DND-41 (cell line): ENCODE results near the gene WTAP.

Experiments
- ATAC-seq: fragments of 200-7000 bp; cut with Tn5 transposase; 3 replicates; pipeline ENCODE4 v1.9.1; 2021; ENCODE audit warnings: low read depth; ENCODE audit not compliant: insufficient read depth
- DNase-seq: peaks from one replicate; pipeline ENCODE4 v3.0.0-alpha.2; 2020
- H2AFZ ChIP-seq: 2 replicates; pipeline ENCODE4 v1.6.0; 2012; ENCODE audit warnings: low read depth, low read length
- H3K27ac ChIP-seq: 2 replicates; pipeline ENCODE4 v1.5.1; 2012; ENCODE audit warnings: low read length, inconsistent platforms
- H3K27me3 ChIP-seq: fragments of 200-600 bp; sonication (generic); 2 replicates; pipeline ENCODE4 v1.6.0; 2012; ENCODE audit warnings: low read length, mild to moderate bottlenecking, inconsistent platforms; ENCODE audit not compliant: insufficient read depth, poor library complexity
- H3K36me3 ChIP-seq: 2 replicates; pipeline ENCODE4 v1.5.1; 2012; ENCODE audit warnings: low read length, inconsistent platforms; ENCODE audit not compliant: insufficient read depth
- H3K4me1 ChIP-seq: 2 replicates; pipeline ENCODE4 v1.5.1; 2012; ENCODE audit warnings: mild to moderate bottlenecking, low read length; ENCODE audit not compliant: insufficient read depth
- H3K4me2 ChIP-seq: 2 replicates; pipeline ENCODE4 v1.6.0; 2012; ENCODE audit warnings: mild to moderate bottlenecking, moderate library complexity, low read length, inconsistent platforms; ENCODE audit not compliant: insufficient read depth
- H3K4me3 ChIP-seq, 2 experiments: fragments of 200-600 bp in 1 of 2; shearing (Covaris generic) in 1 of 2; 2 replicates each; pipeline ENCODE4 v1.5.1; 2012 to 2016; ENCODE audit warnings: inconsistent platforms in 2 of 2, low read length in 2 of 2, mild to moderate bottlenecking in 2 of 2, low read depth in 1 of 2, moderate library complexity in 1 of 2
- H3K79me2 ChIP-seq: 2 replicates; pipeline ENCODE4 v1.6.0; 2012; ENCODE audit warnings: low read length, inconsistent platforms; ENCODE audit not compliant: insufficient read depth
- H3K9ac ChIP-seq: 2 replicates; pipeline ENCODE4 v1.6.0; 2012; ENCODE audit warnings: low read depth, mild to moderate bottlenecking, inconsistent platforms, low read length, moderate library complexity
- H3K9me3 ChIP-seq: 2 replicates; pipeline ENCODE4 v1.5.1; 2012; ENCODE audit warnings: low read length, moderate library complexity, mild to moderate bottlenecking, inconsistent platforms; ENCODE audit not compliant: insufficient read depth, severe bottlenecking
- H4K20me1 ChIP-seq: 2 replicates; pipeline ENCODE4 v1.6.0; 2012; ENCODE audit warnings: low read length; ENCODE audit not compliant: insufficient read depth
- CTCF ChIP-seq: IDR thresholded peaks from 2 replicates; pipeline ENCODE4 v1.5.1; 2012; ENCODE audit warnings: borderline replicate concordance, low read length, moderate library complexity, mild to moderate bottlenecking; ENCODE audit not compliant: poor library complexity, severe bottlenecking; ENCODE audit errors: extremely low read depth
- EZH2 ChIP-seq: IDR thresholded peaks from 3 replicates; pipeline ENCODE4 v1.6.1; 2012; ENCODE audit warnings: borderline replicate concordance, low read depth, mild to moderate bottlenecking, moderate library complexity, low read length, inconsistent platforms; ENCODE audit not compliant: severe bottlenecking

WTAP gene

DNA sequence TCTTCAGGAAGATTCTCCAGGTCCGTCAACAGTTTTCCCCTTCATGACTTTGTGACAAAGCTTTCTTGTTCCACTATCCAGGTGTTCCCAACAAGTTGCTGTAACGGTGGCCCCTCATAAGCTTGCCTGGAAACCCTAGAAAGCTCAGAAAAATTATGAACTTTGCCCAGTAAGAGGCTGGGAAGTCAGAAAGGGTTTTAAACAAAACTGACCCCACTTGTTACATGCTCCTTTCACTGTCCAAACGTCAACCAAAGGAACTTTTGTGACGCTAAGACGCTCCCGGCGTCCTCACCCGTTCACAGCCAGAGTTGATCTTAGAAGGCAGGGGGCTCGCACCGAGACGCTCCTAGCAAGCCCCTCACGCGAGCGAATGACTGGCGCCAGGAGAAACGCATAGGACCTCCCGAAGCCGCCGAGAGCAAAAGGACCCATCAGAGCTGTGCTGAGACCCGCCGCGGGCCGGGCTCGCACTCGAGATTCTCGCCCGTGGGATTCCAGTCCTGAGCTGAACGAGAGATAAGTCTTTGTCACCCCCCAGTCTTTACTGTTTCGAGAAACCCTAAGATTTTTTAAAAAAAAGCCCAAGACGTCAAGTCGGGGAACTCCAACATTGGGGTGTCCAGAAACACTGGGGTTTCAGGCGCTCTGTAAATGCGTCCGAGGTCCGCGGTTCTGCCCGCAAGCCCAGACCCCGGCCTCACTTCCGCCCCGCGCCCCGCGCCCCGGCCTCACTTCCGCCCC lies 34.0 kb downstream of the WTAP start:
- Histone ChIP-seq H3K4me2 (peak overlapping the region; percentile 96), H2AFZ (peak overlapping the region; percentile 85), H3K9ac (peak overlapping the region; percentile 88), H3K4me1 (peaks cover 40% of the 10 kb centered on the region), H4K20me1 (no peaks in the 10 kb centered on the region), H3K9me3 (no peaks in the 10 kb centered on the region), H3K27me3 (no peaks in the 10 kb centered on the region), H3K4me3 (peak overlapping the region; percentile 51 to 77), H3K27ac (peak overlapping the region; percentile 82), H3K36me3 (peaks cover 59% of the 10 kb centered on the region), H3K79me2 (peaks cover 46% of the 10 kb centered on the region)
- TF ChIP-seq CTCF (no peak), EZH2 (no peak)
- peak; percentile 53 for DNase-seq
- ATAC-seq = peak; percentile 7

- peak; percentile 96 for DNase-seq
- H2AFZ ChIP-seq = peak within 1 kb of the TSS; percentile 93
- H3K9me3 ChIP-seq = no peaks in the 10 kb centered on the region
- peak; percentile 96 for ATAC-seq
- TF ChIP-seq EZH2 (no peak), CTCF (no peak)
- peak within 1 kb of the TSS; percentile 96 for H3K4me2 ChIP-seq
- H3K4me1 ChIP-seq = peaks cover 43% of the 10 kb centered on the region
- H4K20me1 ChIP-seq = no peaks in the 10 kb centered on the region
- peak within 1 kb of the TSS; percentile 97 for H3K27ac ChIP-seq
- peak within 1 kb of the TSS; percentile 88 for H3K9ac ChIP-seq
- H3K27me3 ChIP-seq = no peaks in the 10 kb centered on the region
- H3K4me3 ChIP-seq = peak within 1 kb of the TSS; percentile 74 to 77
- H3K36me3 ChIP-seq = peaks cover 58% of the 10 kb centered on the region
- peaks cover 52% of the 10 kb centered on the region for H3K79me2 ChIP-seq
These were observed 34.8 kb downstream of the WTAP start, which contains the start of gene ACAT2 for GRCh38 chr6:159761873-159762680. TSS of gene ACAT2 (plus strand) at chr6:159762045. CDS start at chr6:159762088, 43 bp downstream.

GRCh38 chr6:159762681-159763293 lies 35.5 kb downstream of the WTAP start:
- H4K20me1 ChIP-seq = peaks cover 3% of the 10 kb centered on the region; the same call in 1 of the 2 replicates
- peaks cover 59% of the 10 kb centered on the region for H3K79me2 ChIP-seq
- H3K4me3 ChIP-seq = peak overlapping the region; percentile 74 to 77
- H3K9ac ChIP-seq = peak overlapping the region; percentile 88
- H3K36me3 ChIP-seq = peaks cover 58% of the 10 kb centered on the region
- peak overlapping the region; percentile 97 for H3K27ac ChIP-seq
- TF ChIP-seq CTCF = no peak
- no peak for TF ChIP-seq EZH2
- no peaks in the 10 kb centered on the region for H3K27me3 ChIP-seq
- peak overlapping the region; percentile 96 for H3K4me2 ChIP-seq
- H2AFZ ChIP-seq = peak overlapping the region; percentile 79
- DNase-seq (peak; percentile 24), ATAC-seq (no peak)
- no peaks in the 10 kb centered on the region for H3K9me3 ChIP-seq
- H3K4me1 ChIP-seq = peaks cover 43% of the 10 kb centered on the region
